ENCODE data around the gene CD99.

GRCh38 chrX:2670978-2671377 is 20.1 kb upstream of the CD99 start:
- no peak for TF ChIP-seq POLR2A (IDR thresholded peaks at IDR 0.05)
- TF ChIP-seq CTCF (IDR thresholded peaks at IDR 0.05) = no peak
